Colonic mucosa (tissue), 4 donors: ENCODE results near the gene PLEKHA6. TPM values are rescaled to one million over a fixed set of nuclear protein-coding genes. Genes with fewer than 3 reads are reported as not detected.

Experiments used
- DNase-seq: peaks from one replicate; pipeline ENCODE4 v3.0.0-alpha.2; 2020
- H3K27ac ChIP-seq: fragments of 200-600 bp; one replicate; pipeline ENCODE4 v1.8.0; 2021
- H3K27me3 ChIP-seq: fragments of 200-600 bp; one replicate; pipeline ENCODE4 v1.8.0; 2021
- H3K36me3 ChIP-seq: fragments of 200-600 bp; one replicate; pipeline ENCODE4 v1.8.0; 2021
- H3K4me1 ChIP-seq: fragments of 200-600 bp; one replicate; pipeline ENCODE4 v1.8.0; 2021; ENCODE audit warnings: mild to moderate bottlenecking
- H3K4me3 ChIP-seq: fragments of 200-600 bp; one replicate; pipeline ENCODE4 v1.8.0; 2021
- H3K9ac ChIP-seq, 2 donors: one replicate each; pipeline ENCODE4 v1.7.0; 2013; ENCODE audit warnings: control low read depth in 2 of 2, low read depth in 2 of 2, low read length in 2 of 2
- H3K9me3 ChIP-seq: fragments of 200-600 bp; one replicate; pipeline ENCODE4 v1.8.0; 2021
- intact Hi-C: fragments of 100-400 bp; cut with DNase I; formaldehyde crosslinking; loops from one replicate; pipeline ENCODE4 v1.14.1; 2022
- total RNA-seq, 2 donors: library from RNA; stranded (reverse); fragmentation: NEBNext Ultra II Directional in 1 of 2; extraction: Animal tissue kit (Norgen Biotek cat#: 25700) in 1 of 2; gene quantifications; one replicate each; pipeline ENCODE4 v1.2.1, GENCODE V29; 2021
- TF ChIP-seq, protein P1 (sequence below): fragments of 200-600 bp; IDR thresholded peaks from one replicate; pipeline ENCODE4 v1.8.0; 2022; ENCODE audit warnings: antibody characterized with exemption, mild to moderate bottlenecking
- donor health status: healthy.
- donor health status: DM: no; HTN: no; CAD: no.
- donor health status: DM: no; HTN: no; CAD: no.

Gene PLEKHA6
- total RNA-seq, 2 donors from 2014 or later: 84.5 to 165 TPM

DNA sequence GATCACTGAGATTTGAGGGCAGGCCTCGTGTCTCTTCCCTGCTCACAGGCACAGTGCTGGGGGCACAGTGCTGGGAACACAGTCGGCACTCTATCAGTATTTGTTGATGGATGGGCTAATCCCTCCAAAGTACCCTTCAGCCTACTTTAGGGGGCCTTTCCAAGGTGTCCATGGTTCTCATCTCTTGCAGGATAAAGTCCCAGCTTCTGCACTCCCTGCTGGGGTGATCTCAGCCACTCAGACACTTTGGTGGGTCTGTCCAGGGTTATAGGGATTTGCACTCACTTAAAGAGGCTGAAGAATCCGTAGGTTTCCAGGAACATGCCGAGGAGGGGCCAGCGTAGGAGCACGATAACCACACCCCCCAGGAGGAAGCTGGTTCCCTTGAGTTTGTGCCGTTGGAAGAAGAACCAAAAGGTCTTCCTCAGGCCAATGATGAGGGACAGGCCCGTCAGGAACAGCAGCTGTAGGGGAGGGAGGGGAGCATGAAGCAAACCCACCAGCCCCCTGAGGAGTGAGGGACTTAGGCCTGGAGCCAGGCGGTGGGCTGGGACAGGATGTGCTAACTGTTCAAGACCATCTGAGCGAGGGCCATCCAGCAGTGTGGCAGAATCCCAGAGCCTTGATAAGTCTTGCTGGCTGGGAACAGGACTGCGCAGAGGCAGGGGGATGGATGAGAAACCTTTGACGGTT, 158.2 kb downstream of the PLEKHA6 start:
- no peaks in the 10 kb centered on the region for H3K36me3 ChIP-seq
- H3K4me3 ChIP-seq: no peak overlapping the region
- H3K27ac ChIP-seq: no peak overlapping the region
- no peak for DNase-seq
- TF ChIP-seq, protein P1, sequence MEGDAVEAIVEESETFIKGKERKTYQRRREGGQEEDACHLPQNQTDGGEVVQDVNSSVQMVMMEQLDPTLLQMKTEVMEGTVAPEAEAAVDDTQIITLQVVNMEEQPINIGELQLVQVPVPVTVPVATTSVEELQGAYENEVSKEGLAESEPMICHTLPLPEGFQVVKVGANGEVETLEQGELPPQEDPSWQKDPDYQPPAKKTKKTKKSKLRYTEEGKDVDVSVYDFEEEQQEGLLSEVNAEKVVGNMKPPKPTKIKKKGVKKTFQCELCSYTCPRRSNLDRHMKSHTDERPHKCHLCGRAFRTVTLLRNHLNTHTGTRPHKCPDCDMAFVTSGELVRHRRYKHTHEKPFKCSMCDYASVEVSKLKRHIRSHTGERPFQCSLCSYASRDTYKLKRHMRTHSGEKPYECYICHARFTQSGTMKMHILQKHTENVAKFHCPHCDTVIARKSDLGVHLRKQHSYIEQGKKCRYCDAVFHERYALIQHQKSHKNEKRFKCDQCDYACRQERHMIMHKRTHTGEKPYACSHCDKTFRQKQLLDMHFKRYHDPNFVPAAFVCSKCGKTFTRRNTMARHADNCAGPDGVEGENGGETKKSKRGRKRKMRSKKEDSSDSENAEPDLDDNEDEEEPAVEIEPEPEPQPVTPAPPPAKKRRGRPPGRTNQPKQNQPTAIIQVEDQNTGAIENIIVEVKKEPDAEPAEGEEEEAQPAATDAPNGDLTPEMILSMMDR: no peak
- intact Hi-C loops: no loop called here
- H3K9me3 ChIP-seq: no peaks in the 10 kb centered on the region
- H3K27me3 ChIP-seq: no peaks in the 10 kb centered on the region
- H3K9ac ChIP-seq: no peak overlapping the region
- no peaks in the 10 kb centered on the region for H3K4me1 ChIP-seq

DNA sequence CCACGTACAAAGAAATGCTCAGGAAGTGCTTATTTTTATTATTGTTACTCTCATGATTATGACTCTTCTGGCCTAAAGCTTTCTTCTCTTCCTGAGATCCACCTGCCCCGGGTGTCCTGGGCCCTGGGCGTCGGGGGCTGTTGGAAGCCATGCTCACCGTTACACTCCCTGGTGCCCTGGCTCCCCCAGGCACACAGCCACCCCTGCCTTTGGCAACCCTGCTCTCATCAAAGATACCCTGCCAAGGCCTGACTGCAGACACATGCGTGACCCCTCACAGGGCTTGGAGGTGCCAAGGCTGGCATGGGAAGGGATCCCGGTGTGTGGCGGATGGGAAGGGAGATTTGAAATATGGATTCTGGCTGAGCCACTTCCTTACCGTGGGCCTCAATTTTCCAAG, 160.2 kb downstream of the PLEKHA6 start:
- Histone ChIP-seq H3K9me3 (no peaks in the 10 kb centered on the region), H3K27ac (no peak overlapping the region), H3K4me1 (no peaks in the 10 kb centered on the region), H3K27me3 (no peaks in the 10 kb centered on the region), H3K36me3 (no peaks in the 10 kb centered on the region), H3K4me3 (no peak overlapping the region), H3K9ac (no peak overlapping the region)
- TF ChIP-seq, protein P1: no peak
- DNase-seq: no peak
- intact Hi-C loops: no loop called here

DNA sequence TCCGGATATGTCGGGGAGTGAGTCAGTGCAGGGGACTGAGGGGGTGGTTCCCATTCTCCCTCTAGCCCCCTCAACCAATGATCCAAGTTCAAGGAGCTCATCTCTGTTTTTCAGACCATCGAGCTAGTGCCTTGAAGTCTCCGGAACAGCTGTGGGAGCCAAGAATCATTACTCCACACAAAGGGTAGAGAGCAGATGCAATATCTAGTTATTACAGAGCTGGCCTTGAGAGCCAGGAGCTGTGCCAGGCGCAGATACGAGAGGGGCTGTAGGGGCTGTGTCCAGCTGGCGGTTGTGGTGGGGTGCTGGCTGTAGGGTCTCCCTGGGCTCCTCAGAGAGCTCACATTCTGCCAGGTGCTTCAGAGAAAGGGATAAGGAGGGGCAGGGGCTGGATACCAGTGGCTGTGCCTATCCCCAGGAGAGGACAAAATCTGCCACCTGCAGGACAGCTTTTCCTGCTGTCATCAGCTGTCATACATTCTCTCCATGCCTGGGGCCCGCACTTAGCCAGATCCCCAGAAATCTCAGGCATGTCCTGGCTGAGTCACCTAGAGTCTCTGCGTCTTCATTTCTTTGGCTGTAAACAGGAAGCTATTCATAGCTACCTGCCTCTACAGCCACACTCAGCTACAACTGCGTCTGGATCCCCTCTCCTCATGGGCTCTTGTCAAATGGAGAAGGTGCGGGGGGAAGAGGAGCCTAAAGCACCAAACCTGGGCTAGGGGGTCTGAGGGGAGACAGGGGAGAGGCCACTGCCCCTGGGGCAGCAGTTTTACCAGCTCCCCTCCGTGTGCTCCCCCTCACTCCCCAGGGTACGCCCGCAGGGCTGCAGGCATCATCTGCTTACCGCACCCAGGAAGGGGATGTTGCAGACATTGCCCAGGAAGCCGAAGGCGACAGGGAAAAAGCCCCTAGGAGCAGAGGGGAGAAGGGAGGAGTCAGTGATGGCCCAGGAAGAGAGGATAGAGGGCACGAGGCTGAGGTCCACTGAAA, 161.1 kb downstream of the PLEKHA6 start:
- no peaks in the 10 kb centered on the region for H3K27me3 ChIP-seq
- H3K36me3 ChIP-seq: no peaks in the 10 kb centered on the region
- no peak overlapping the region for H3K4me3 ChIP-seq
- H3K9ac ChIP-seq: no peak overlapping the region
- intact Hi-C loops: no loop called here
- DNase-seq: no peak
- H3K9me3 ChIP-seq: no peaks in the 10 kb centered on the region
- H3K4me1 ChIP-seq: no peaks in the 10 kb centered on the region
- H3K27ac ChIP-seq: no peak overlapping the region
- TF ChIP-seq, protein P1: no peak

DNA sequence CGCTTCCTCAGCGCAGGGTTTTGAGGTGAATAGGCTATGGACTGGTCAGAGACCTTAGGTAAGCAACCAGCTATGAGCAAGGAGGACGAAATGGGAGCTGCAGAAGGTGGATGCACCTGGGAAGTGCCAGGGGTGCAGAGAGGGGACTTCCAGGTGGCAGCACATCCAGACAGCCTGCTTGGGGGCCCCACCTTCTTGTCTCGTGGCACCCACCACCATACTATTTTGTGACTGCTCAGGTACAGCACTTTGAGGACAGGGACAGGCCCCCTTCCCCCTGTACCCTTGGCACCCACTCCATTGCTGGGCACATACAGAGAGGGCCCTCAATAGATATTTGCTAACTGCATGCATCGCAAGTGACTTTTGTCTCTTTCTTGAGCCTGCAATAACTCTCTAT, 162.7 kb downstream of the PLEKHA6 start:
- TF ChIP-seq, protein P1: no peak
- no peak for DNase-seq
- Histone ChIP-seq H3K27me3 (no peaks in the 10 kb centered on the region), H3K9me3 (no peaks in the 10 kb centered on the region), H3K9ac (no peak overlapping the region), H3K4me3 (no peak overlapping the region), H3K4me1 (no peaks in the 10 kb centered on the region), H3K27ac (no peak overlapping the region), H3K36me3 (no peaks in the 10 kb centered on the region)
- intact Hi-C loops: no loop called here

DNA sequence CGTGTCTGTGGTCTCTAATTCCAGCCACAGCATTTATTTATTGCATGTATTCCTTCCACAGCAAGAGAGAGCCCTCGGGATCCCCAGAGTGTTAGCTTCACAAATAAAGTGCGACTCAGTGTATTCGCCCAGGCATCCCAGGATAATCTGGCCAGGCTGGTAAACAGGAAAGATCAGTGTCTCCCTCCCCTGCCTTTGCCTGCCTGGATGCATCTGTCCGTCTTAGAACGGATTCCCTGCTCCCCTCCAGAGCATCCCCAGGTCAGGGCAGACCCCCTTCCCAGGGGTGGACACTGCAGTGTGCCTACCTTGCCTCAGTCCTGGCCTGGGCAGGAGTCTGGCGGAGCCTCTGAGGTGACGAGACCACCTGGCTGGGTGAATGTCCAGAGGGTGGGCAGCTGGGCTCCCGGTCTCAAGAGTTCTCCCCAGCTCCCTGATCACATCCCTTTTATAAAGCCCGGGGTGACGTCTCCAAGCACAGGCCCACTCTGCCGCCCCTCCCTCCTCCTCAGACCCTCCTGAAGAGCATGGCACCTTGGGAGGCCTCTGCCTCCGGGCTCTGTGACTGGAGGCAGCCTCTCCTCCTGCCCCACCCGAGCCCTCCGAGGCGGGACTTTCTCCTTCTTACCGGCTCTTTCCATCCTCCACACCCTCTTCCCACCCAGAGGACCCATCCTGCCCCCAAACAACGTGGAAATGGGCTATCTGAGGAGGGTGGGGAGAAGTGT, 163.5 kb downstream of the PLEKHA6 start, which contains the start of gene KISS1:
Gene KISS1 (minus strand): TSS at position 424 of the 728 bp plus-strand sequence. CDS start 3,615 bp downstream, outside the sequence.
- H3K4me3 ChIP-seq: no peak within 1 kb of the TSS
- H3K27ac ChIP-seq: no peak within 1 kb of the TSS
- H3K4me1 ChIP-seq: no peaks in the 10 kb centered on the region
- TF ChIP-seq, protein P1: no peak
- no peak for DNase-seq
- H3K36me3 ChIP-seq: no peaks in the 10 kb centered on the region
- H3K9ac ChIP-seq: no peak within 1 kb of the TSS
- intact Hi-C loops: no loop called here
- H3K27me3 ChIP-seq: no peaks in the 10 kb centered on the region
- no peaks in the 10 kb centered on the region for H3K9me3 ChIP-seq
